HG02970 (cell line): ENCODE data around the gene ADAM23.

Source experiments
- ATAC-seq: cut with Tn5 transposase; IDR thresholded peaks from one replicate; pipeline ENCODE4 v1.9.1; 2021; ENCODE audit warnings: mild to moderate bottlenecking, moderate library complexity, moderate number of reproducible peaks; ENCODE audit not compliant: unreplicated experiment, low FRiP score

ADAM23 gene

DNA sequence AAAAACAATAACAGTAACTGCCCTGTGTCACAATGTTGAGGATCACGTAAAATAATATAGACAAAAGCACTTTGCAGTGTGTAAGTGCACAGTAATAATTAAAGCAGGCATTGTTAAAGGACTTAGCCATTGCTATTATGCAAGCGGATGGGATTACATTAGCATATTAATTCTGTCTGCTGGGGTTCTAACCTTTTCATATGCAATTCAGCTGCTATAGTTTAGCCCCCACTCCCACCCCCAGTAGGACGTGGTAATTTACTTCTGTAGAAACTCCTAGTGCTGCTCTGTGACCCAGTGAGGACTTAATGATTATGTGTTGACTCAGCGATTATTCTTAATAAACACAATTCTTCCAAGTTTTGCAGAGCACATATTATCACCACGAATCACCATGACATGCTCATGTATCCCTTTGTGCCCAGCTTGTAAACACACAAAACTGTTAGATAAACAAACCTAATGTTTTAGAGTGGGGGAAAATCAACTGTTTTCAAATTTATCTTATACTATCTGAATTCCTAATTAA lies 5.1 kb upstream of the ADAM23 start:
- no peak for ATAC-seq

DNA sequence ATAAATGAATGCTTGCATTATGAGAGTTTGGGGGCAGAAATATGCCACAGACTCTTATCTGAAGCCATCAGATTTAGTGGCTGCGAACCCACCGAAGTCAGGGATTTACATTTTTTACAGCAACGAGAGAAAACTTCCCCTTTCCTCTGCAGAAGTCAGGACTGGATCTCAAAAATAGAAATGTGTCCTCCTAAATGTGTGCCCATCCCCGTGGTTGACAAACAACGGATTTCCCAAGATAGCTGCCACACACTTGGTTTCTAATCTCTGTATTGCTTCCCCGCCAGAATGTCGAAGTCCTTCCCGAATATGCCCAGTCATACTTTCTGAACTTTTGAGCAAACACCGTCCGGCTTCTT lies 879 bp upstream of the ADAM23 start:
- ATAC-seq: no peak

DNA sequence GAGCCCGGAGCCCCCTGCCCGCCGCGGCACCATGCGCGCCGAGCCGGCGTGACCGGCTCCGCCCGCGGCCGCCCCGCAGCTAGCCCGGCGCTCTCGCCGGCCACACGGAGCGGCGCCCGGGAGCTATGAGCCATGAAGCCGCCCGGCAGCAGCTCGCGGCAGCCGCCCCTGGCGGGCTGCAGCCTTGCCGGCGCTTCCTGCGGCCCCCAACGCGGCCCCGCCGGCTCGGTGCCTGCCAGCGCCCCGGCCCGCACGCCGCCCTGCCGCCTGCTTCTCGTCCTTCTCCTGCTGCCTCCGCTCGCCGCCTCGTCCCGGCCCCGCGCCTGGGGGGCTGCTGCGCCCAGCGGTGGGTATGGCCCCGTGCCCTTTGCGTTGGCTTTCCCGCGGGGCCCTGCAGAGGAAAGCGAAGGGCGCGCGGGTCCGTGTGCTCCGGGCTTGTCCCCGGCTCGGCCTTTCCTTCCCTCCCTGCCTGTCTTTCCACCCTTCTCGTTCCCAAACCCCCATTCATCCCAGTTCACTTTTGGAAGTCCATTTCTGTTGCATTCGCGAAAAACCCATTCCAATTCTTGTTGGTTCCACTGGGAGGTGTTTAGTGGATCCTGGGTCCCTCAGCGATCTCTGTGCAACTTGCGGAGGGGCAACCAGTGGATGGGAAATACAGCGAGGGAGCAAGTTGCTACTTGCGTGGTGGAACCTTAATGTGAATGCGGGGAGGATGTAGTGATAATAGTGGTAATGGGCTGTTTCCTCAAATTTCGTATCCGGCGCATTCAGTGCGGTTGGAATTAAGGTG lies 599 bp downstream of the ADAM23 start:
- no peak for ATAC-seq

DNA sequence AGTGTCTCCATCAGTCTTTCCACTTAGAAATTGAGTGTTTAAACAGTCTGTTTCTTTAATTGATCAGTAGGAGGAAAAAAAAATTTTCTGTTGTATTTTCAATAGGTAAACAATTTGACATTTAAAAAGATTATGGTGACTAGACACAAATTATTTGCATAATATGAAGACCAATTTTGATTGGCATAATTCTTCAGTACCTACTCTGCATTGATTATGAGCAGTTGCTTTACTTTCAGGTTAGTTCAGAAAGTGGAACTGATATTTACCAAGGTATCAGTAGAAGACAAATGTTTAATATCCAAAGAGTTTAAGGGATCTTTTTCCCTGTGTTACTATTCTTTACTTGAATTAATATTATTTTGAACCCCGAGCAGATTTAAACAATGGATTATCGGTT lies 2.6 kb downstream of the ADAM23 start:
- no peak for ATAC-seq

DNA sequence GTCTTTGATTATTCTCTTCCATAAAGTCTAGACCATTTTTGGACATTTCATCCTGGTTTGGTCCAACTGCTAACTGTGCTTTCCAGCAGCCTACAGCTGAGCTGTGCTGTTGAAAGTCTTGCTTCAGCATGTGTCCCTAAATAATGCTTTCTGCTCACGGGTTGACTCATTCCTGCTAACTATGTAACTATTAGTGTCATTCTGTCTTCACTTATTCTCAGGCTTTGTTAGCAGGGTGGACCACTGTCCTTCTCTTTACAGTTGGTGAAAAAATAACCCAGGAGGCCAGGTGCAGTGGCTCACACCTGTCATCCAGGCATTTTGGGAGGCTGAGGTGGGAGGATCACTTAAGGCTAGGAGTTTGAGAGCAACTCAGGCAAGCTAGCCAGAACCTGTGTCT lies 8.9 kb downstream of the ADAM23 start:
- ATAC-seq: no peak

DNA sequence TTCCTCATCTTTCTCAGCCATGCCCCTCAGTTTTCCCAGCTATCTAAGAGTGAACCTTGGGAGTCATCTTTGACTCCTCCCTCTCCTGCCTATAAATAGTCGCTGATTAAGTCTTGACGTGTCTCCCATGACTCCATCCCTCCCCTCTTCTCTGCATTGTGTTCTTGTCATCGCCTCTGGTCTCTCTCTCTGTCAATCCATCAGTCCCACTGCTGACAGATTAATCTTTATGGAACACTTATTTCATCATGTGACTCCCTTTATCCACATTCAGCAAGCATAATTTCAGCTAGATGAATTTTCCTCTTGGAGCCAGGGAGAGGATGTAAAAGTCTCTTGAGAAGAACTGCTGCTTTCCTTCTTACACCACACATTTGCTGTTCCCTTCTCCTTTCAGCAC lies 9.4 kb downstream of the ADAM23 start:
- ATAC-seq: no peak

DNA sequence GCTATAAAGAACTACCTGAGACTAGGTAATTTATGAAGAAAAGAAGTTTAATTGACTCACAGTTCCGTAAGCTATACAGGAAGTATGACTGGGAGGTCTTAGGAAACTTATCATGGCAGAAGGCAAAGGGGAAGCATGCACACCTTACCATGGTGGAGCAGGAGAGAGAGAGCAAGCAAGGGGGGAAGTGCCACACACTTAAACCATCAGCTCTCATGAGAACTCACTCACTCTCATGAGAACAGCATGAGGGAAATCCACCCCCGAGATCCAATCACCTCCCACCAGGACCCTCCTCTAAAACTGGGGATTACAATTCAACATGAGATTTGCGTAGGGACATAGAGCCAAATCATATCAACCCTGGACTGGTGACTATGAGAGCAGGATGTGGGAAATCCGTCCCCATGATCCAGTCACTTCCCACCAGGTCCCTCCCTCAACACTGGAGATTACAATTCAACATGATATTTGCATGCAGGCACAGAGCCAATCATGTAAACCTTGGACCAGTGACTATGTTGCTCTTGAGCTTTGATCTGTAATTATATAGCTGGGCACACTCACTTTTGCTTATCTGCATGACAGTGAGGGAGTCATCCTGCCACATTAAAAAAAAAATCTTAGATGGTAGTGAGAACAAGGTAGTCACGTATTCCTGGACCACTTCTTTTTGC lies 12.9 kb downstream of the ADAM23 start:
- no peak for ATAC-seq

DNA sequence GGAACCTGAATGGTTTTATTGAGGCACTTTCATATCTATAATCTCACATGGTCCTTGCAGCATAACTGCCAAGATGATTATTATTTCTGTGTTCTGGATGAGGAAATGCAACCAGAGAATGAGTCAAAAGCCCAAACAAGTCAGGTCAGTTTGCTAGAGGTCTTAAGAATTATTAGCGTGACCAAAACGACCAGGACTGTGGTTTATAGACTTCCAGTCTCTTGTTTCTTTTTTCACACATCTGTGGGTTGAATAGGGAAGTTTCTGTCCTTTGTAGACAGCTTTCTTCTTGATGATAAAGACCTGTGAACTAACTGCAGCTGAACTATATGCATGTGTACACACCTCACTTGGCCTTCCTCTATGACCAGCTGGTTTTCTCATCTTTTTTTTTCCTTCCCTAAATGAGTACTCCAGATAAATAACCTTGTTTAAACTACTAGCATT lies 13.9 kb downstream of the ADAM23 start:
- peak; percentile 76 for ATAC-seq

DNA sequence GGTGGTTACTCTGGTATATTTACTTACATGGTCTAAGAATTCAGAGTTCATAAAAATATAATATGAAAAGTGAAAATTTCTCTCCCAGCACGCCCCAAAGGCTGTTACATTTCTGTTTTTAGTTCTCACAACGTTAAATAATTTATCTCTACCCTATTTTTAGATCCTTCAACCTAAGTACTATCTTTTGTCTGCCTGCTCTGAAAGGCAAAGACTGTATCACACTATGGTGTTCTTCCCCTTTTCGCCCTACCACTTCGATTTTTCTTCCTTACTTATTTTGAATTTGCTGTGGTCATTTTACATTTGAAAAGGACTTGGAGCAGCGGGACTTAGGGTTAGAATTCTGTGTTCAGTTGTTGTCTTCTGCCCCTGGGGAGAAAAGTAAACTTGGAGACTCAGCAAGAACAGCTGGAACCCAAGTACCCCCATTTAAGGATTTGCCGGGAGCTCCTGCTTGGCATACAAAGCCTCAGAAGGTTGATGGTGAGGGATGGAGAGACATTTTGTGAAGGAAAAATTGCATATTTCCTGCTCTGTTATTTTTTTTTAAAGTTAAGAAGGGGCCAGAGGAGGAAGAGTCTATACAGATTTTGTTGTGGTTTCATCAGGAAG lies 19.0 kb downstream of the ADAM23 start:
- ATAC-seq: no peak

DNA sequence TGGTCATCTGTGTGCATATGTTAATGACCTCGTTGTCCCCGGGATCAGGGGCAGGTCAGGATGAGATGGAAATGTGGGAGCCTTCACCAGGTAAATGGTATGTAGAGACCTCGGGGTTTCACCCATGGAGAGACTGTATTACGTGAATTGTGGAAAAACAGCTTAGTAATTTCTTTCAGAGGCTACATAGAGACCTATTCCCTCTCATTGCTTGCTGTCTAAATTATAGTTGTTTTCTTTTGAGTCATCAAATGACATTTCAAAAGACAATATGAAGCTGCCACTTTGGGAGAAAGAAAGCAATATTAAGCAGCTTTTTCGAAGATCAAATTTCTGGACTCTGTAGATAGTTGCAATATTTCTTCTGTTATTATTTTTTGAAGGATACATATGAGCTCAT lies 20.4 kb downstream of the ADAM23 start:
- ATAC-seq: no peak

DNA sequence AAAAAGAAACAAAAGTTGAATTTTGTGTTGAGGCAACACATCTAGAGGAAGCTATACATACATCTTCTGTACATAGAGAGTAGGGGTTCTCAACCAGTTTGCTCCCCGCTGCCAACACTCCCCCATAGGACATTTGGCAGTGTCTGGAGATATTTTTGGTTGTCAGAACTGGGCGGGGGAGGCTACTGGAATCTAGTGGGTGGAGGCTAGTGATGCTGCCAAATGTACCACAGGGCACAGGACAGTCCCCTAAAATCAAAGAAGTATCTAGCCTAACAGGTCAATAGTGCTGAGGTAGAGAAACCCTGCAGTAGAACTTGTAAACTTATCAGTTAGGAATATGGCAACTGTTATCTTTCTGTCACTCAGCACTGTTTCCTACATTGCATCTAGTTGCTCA lies 21.3 kb downstream of the ADAM23 start:
- ATAC-seq: no peak

DNA sequence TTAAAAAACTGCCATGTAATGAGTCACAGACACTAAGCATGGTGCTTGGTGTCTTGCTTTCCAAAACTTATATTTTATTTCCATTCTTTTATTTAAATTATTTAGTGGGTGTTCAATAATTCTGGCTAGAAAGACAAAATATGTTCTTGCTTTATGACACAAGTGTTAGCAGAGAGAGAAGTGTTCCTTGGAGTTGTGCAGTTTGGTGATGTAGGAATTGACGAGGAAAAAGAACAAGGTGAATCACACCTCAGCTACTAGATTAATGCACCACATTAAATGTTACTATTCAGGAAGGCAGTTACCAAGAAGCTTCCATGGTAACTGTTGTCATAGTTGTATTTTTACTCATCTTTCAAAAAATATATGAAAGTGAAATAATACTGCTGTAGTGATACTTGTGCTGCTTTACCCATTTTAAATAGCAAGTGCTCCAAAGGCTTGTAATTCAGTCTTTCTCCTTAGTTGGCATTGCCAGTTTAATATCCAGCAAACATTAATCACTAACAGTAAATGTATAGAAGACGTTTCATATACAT lies 28.3 kb downstream of the ADAM23 start:
- no peak for ATAC-seq

DNA sequence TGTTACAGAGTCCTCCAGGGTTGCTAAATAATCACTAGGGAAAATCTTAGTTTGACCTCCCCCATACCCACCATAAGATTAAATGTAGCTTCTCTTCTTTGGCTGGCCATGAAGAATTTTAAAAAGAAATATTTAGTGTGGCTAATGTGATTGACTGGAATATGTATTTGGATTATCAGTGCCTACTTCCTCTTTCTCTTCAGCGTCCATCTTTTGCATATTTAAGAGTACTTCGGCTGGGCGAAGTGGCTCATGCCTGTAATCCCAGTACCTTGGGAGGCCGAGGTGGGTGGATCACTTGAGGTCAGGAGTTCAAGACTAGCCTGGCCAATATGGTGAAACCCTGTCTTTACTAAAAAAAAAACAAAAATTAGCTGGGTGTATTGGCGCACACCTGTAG lies 28.8 kb downstream of the ADAM23 start:
- ATAC-seq: no peak

DNA sequence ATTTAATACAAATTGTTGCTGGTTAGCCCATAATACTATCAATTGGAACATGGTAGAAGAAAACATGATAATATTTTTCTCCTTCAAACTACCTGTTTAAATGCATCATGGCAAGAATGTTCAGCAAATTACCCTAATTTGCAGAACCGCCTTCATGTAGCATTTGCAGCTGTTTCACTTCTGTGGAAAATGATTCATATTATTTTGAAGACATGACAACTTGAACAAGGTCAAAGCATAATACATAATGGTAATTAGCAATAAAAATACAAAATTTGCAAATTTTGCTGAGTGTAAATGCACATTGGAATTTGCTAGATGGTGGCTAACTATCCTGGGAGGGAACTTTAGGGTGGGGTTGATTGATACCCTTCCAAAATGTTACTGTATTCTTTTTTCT lies 30.8 kb downstream of the ADAM23 start:
- no peak for ATAC-seq

DNA sequence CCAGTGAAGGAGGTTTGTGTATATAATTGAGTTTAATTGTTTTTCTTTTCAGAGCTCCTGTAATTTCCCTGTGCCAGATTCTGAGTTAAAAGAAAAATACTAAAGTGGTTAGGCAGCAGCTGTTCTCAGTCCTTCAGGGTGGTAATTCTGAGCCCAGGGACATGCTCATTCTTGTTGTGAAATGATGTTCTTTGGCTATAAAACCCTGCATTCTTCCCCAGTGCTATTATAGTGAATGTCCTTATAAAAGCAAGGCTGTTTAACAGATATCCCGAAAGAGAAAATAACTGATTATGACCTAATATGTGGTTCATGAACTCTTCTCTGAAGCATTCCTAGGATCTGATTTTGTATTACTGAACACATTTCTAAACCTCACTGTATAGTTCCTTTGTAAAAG lies 34.0 kb downstream of the ADAM23 start:
- no peak for ATAC-seq

DNA sequence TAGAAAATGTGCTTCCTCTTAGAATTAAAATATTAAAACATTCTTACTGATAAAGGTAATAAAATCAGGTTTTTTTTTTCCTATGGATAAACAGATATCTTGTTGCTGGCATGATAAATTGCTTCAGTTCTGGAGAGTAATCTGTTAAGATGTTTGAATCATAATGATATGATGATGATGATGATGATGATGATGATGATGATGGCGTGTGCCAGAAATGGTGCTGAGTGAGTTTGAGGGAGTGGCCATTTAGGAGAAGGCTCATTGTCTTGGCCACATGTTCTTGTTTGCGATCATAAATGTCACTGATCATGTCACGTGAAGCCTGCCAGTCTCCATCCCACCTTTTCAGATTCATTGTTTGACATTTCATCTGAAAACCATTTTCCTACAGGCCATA lies 35.0 kb downstream of the ADAM23 start:
- no peak for ATAC-seq

DNA sequence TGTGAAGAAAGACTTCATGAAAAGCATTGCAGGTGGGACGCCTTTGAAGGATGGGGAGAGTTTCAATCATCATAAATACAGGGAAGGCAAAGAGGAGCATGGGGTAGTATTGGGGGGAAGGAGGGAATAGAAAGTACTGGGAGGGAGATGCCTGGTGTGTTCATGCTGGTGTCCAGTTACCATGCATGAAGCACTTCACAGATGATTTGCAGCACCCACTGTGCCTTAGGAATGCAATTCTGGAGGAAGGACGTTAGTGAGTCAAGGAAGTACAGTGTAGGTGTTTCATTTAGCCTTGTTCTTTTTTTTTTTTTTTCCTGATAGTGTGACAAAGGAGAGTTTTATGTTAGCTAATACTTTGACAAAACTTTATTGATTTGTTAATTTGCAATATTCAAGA lies 36.8 kb downstream of the ADAM23 start:
- ATAC-seq: no peak

DNA sequence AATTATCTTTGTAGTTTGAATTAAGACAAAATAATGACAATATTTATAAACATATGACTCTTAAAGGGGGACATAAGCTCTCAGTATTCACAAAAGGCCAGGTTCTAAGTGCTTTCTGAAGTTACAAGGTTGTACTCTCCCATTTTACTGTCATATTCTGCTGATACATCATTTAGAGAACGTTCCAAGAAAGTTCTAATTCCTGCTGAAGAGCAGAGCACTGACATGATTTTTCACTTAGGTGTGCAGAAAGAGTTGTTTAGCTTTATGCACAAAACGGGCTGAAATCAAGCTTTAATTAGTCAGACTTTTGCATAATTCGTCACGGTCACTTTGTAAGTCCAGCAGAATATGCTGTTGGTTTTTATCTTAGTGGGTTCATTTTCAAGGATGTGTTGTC lies 37.3 kb downstream of the ADAM23 start:
- ATAC-seq: no peak

DNA sequence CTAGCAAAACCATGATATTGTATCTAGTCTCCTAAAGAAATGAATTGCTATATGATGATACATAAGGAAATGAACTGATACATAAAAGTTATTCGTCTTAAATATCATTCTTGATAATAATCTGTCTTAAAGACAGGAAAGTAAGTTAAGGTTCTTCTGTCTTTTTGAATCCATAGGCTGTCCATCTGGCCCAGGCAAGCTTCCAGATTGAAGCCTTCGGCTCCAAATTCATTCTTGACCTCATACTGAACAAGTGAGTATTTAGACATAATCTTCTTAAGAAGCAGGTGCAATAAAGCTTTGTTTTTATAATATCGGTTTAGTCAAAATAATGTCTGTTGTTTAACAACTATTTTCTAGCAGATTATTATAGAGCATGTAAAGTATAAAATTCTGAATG lies 37.7 kb downstream of the ADAM23 start:
- no peak for ATAC-seq

DNA sequence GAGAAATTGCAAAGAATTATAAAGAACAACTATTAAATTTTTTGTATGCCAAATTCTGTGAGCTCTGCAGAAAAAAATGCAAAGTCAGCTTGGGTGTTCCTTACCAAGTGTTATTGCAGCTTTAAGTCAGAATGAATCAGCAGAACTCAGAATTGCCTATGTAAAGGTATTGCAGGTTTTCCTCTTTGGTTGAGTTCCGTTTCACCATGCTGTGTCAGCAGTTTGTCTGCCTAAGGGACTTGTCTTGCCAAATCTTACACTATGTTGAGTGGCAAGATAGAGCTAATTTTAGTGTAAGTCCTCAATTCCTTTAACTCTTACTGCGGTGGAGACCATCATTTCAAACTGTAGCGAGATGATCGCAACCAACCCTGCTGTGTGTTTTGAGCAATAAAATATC lies 38.8 kb downstream of the ADAM23 start:
- ATAC-seq: no peak

DNA sequence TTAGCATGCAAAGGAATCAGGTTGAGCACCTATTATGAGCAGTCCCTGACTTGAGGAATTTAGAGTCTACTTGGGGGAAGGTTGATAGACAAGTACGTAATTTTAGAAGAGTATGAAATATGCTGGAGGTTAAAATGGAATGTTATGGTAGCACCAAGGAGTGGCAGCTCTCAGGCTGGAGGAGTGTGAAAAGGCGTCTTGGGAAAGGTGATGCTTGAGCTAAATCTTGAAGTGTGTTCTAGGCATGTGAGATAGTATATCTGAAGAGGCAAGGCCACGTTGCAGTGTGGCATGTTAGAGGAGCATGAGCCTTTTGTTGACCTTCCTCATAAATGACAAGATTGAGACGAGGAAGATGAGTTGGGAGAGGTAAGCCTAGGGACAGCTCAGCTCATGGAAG lies 39.3 kb downstream of the ADAM23 start:
- ATAC-seq: no peak
